MCF 10A (cell line): ENCODE measurements around the gene NLRC3. TPM values are rescaled to one million over a fixed set of nuclear protein-coding genes. Genes with fewer than 3 reads are reported as not detected.

ENCODE experiments used
- BruUV-seq: library from RNA; stranded (reverse); fragments of 400-500 nt; replicated peaks from 2 replicates; lab custom pipeline; 2021; lab: Mats Ljungman, UMichigan
- CTCF ChIA-PET: fragments of 300-600 bp; sonication (Branson Sonifier 250); formaldehyde crosslinking; extraction: SDS; loops from one replicate; lab custom pipeline; 2021; ENCODE audit warnings: antibody characterized with exemption, inconsistent platforms; lab: Yijun Ruan, JAX
- POLR2A ChIA-PET: fragments of 300-600, 350-650 bp; sonication (Branson Sonifier 250); formaldehyde crosslinking; extraction: SDS; loops from one replicate; lab custom pipeline; 2020; ENCODE audit warnings: antibody characterized with exemption, inconsistent platforms; lab: Yijun Ruan, JAX
- DNase-seq: peaks from one replicate; pipeline ENCODE4 v3.0.0-alpha.2; 2018; ENCODE audit not compliant: unreplicated experiment
- H3K27ac Mint-ChIP-seq: one replicate; pipeline ENCODE4 v1.8.0; 2022; ENCODE audit warnings: mild to moderate bottlenecking, low read depth, mixed read lengths; ENCODE audit not compliant: unreplicated experiment
- H3K27me3 Mint-ChIP-seq: one replicate; pipeline ENCODE4 v1.8.0; 2022; ENCODE audit warnings: mixed read lengths; ENCODE audit not compliant: insufficient read depth, unreplicated experiment
- H3K36me3 Mint-ChIP-seq: one replicate; pipeline ENCODE4 v1.8.0; 2022; ENCODE audit warnings: mild to moderate bottlenecking, moderate library complexity, mixed read lengths; ENCODE audit not compliant: insufficient read depth, unreplicated experiment
- H3K4me1 Mint-ChIP-seq: one replicate; pipeline ENCODE4 v1.8.0; 2022; ENCODE audit warnings: mixed read lengths; ENCODE audit not compliant: insufficient read depth, unreplicated experiment
- H3K4me3 Mint-ChIP-seq: one replicate; pipeline ENCODE4 v1.8.0; 2022; ENCODE audit warnings: mild to moderate bottlenecking, moderate library complexity, mixed read lengths; ENCODE audit not compliant: unreplicated experiment
- H3K9me3 Mint-ChIP-seq: one replicate; pipeline ENCODE4 v1.8.0; 2022; ENCODE audit warnings: mixed read lengths; ENCODE audit not compliant: unreplicated experiment
- CTCF ChIP-seq: fragments of 200-600 bp; IDR thresholded peaks from one replicate; pipeline ENCODE4 v1.8.0; 2022; ENCODE audit warnings: antibody characterized with exemption, mild to moderate bottlenecking; ENCODE audit not compliant: unreplicated experiment
- intact Hi-C: fragments of 100-400 bp; cut with micrococcal nuclease; formaldehyde crosslinking; loops from 2 replicates; pipeline ENCODE4 v1.14.1; 2022
- total RNA-seq: library from RNA; stranded (reverse); gene quantifications from 2 replicates; pipeline ENCODE4 v1.2.3, GENCODE V29; 2022

NLRC3 gene
- total RNA-seq, 1 experiment from 2014 or later = not detected

- intact Hi-C loops = no loop called here
- no peak overlapping the region for H3K4me3 Mint-ChIP-seq
- H3K9me3 Mint-ChIP-seq = no peaks in the 10 kb centered on the region
- H3K27me3 Mint-ChIP-seq = no peaks in the 10 kb centered on the region
- POLR2A ChIA-PET = no interaction called here
- CTCF ChIA-PET = no interaction called here
- DNase-seq = no peak
- BruUV-seq = no TSS peak
- no peak for TF ChIP-seq CTCF
- no peaks in the 10 kb centered on the region for H3K4me1 Mint-ChIP-seq
- no peak overlapping the region for H3K27ac Mint-ChIP-seq
- no peaks in the 10 kb centered on the region for H3K36me3 Mint-ChIP-seq
These were observed 12.3 kb upstream of the NLRC3 start for GRCh38 chr16:3589441-3589921.

GRCh38 chr16:3589001-3589400 lies 11.8 kb upstream of the NLRC3 start:
- POLR2A ChIA-PET = no interaction called here
- TF ChIP-seq CTCF = no peak

DNA sequence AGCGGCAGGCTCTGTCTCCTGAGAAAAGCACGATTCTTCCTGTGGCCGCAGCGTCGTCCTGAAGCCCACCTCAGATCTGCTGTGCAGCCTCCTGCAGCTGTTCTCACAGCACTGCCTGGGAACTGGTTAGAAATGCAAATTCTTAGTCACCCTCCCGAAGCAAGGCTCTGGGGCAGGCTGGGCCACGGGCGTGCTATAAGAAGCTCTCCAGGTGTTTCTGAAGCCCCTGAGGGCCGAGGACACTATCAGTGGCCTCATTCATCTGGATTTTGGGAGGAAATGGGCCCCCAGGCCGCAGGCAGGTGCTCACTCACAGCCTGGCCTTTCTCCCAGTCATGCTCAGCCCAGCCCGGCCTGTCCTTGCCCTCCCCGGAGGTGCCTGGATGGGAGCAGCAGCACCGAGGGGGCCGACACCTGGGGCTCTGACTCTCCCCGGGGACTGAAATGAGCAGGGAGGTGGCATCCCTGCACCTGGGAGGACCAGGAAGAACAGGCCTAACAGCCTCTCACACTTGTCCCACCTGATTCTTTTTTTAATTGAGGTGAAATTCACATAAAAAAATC lies 10.4 kb upstream of the NLRC3 start:
- intact Hi-C loops = no loop called here
- Mint-ChIP-seq H3K4me3 (no peak overlapping the region), H3K27me3 (no peaks in the 10 kb centered on the region), H3K4me1 (no peaks in the 10 kb centered on the region), H3K36me3 (no peaks in the 10 kb centered on the region), H3K27ac (no peak overlapping the region), H3K9me3 (no peaks in the 10 kb centered on the region)
- ChIA-PET POLR2A (no interaction called here), CTCF (interaction anchor here (0.6 kb wide), 1 partner anchor 12 kb away, joined by 3 read pairs; no protein-coding TSS in a partner anchor)
- TF ChIP-seq CTCF = no peak
- BruUV-seq = no TSS peak
- no peak for DNase-seq

More at GRCh38 chr16:3589001-3589400, 11.8 kb upstream of the NLRC3 start:
- Mint-ChIP-seq H3K4me1 (no peaks in the 10 kb centered on the region), H3K27ac (no peak overlapping the region), H3K9me3 (no peaks in the 10 kb centered on the region), H3K36me3 (no peaks in the 10 kb centered on the region), H3K27me3 (no peaks in the 10 kb centered on the region), H3K4me3 (no peak overlapping the region)
- intact Hi-C loops = no loop called here
- DNase-seq = no peak
- CTCF ChIA-PET = no interaction called here
- BruUV-seq = no TSS peak

DNA sequence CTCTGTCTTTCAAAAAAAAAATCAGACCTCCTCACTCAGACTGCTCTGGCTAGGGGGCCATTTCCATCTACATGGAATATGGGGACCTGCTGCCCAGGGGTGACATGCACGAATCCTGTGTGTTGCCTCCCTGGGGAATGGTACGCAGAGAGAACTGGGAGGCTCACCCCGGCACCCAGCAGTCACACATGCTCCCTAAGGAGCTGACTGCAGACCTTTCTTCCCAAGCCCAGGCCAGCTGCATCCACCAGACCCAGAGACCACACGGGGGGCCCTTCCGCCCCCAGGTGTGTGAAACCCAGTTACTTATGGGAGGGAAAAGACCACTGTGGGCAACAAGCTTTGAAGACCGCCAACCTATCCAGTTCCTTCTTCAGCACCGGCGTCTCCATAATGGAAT lies 7.2 kb upstream of the NLRC3 start:
- no peak for TF ChIP-seq CTCF
- no peak overlapping the region for H3K4me3 Mint-ChIP-seq
- H3K4me1 Mint-ChIP-seq = no peaks in the 10 kb centered on the region
- ChIA-PET CTCF (no interaction called here), POLR2A (no interaction called here)
- intact Hi-C loops = no loop called here
- H3K27me3 Mint-ChIP-seq = no peaks in the 10 kb centered on the region
- H3K36me3 Mint-ChIP-seq = peaks cover 7% of the 10 kb centered on the region
- H3K9me3 Mint-ChIP-seq = no peaks in the 10 kb centered on the region
- H3K27ac Mint-ChIP-seq = no peak overlapping the region
- no TSS peak for BruUV-seq
- no peak for DNase-seq
